IgD-negative memory B cell (primary cell): ENCODE measurements around the gene SMG7. TPM values are rescaled to one million over a fixed set of nuclear protein-coding genes. Genes with fewer than 3 reads are reported as not detected.

Experiments
- H3K27ac Mint-ChIP-seq, 3 donors: one replicate each; pipeline ENCODE4 v1.8.0; 2020 to 2022; ENCODE audit warnings: mild to moderate bottlenecking in 3 of 3, mixed read lengths in 3 of 3, moderate library complexity in 1 of 3
- H3K27me3 Mint-ChIP-seq: one replicate; pipeline ENCODE4 v1.8.0; 2021; ENCODE audit warnings: mixed read lengths
- H3K36me3 Mint-ChIP-seq: one replicate; pipeline ENCODE4 v1.8.0; 2020; ENCODE audit warnings: mild to moderate bottlenecking, mixed read lengths
- H3K4me1 Mint-ChIP-seq, 3 donors: one replicate each; pipeline ENCODE4 v1.8.0; 2020 to 2022; ENCODE audit warnings: mixed read lengths in 3 of 3, mild to moderate bottlenecking in 1 of 3
- H3K4me3 Mint-ChIP-seq, 4 donors: one replicate each; pipeline ENCODE4 v1.8.0; 2020 to 2022; ENCODE audit warnings: mild to moderate bottlenecking in 4 of 4, mixed read lengths in 4 of 4, moderate library complexity in 3 of 4
- H3K9me3 Mint-ChIP-seq, 3 donors: one replicate each; pipeline ENCODE4 v1.8.0; 2020 to 2021; ENCODE audit warnings: mixed read lengths in 3 of 3, mild to moderate bottlenecking in 1 of 3
- polyA plus RNA-seq: library from polyadenylated mRNA; unstranded; fragments of 300-500 nt; fragmentation: Illumina TruSeq; gene quantifications from one replicate; pipeline ENCODE4 v1.2.3, GENCODE V29; 2021

The SMG7 gene
- polyA plus RNA-seq, 1 donor from 2014 or later = 34.4 TPM

DNA sequence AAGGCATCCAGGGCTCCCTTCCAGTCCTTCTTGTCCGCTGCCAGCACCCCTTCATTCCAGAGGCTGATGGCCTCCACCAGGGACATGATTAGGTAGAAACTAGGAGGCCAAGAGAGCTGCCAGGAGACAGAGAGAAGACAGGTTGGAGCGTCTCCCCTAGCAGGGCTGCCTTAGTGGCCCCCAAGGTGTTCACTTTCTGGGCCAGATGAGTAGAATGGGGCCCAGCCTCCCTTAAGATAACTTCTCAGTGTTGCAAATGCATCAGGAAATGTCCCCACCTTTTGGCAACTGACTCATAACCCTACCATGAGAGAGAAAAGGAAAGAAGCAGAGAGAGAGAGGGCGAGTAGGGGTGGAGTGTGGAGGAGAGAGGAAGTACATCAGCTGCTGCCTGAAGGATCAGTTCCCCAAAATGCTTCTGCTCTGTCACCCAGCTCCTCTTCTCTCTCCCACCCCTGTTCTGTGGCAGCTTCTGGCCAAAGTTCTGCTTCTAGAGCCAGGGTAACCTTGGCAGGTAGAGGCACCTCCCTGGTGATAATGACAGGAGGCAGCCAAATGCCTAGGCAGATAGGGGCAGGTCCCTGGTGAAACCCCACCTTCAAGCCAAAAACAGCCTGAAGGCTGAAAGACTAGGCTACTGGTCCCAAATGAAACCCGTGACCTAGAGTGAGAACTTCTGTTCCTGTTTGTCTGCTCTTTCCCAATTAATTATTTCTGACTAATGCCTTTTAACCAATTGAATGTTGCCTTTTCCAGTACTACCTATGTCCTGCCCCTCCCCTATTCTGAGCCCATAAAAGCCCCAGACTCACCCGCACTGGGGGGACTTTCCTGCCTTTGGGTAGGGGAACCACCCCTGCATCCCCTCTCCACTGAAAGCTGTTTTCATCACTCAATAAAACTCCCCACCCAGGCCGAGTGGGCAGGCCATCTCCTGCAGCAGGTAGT, 118.2 kb downstream of the SMG7 start, which contains the start of gene NCF2:
Gene NCF2 (minus strand): TSS at position 216 of the 948 bp plus-strand sequence. CDS start 130 bp downstream, at position 86.
- H3K4me1 Mint-ChIP-seq = peaks cover 31 to 54% (median 31%) of the 10 kb centered on the region in 3 donors
- peaks cover 3% of the 10 kb centered on the region for H3K27me3 Mint-ChIP-seq
- peak within 1 kb of the TSS; percentile 70 to 91 (median 76) for H3K4me3 Mint-ChIP-seq
- H3K27ac Mint-ChIP-seq = peak within 1 kb of the TSS; percentile 87 to 98 (median 97)
- H3K36me3 Mint-ChIP-seq = peaks cover 3% of the 10 kb centered on the region
- H3K9me3 Mint-ChIP-seq = no peaks in the 10 kb centered on the region

- H3K9me3 Mint-ChIP-seq = no peaks in the 10 kb centered on the region
- peak overlapping the region; percentile 8 to 78 (median 61) for H3K4me3 Mint-ChIP-seq
- peaks cover 30 to 54% (median 31%) of the 10 kb centered on the region in 3 donors for H3K4me1 Mint-ChIP-seq
- H3K27ac Mint-ChIP-seq = peak overlapping the region; percentile 15 to 95 (median 56)
- H3K36me3 Mint-ChIP-seq = peaks cover 3% of the 10 kb centered on the region
- peaks cover 3% of the 10 kb centered on the region for H3K27me3 Mint-ChIP-seq
Observed at GRCh38 chr1:183592733-183593132, 120.4 kb downstream of the SMG7 start.

DNA sequence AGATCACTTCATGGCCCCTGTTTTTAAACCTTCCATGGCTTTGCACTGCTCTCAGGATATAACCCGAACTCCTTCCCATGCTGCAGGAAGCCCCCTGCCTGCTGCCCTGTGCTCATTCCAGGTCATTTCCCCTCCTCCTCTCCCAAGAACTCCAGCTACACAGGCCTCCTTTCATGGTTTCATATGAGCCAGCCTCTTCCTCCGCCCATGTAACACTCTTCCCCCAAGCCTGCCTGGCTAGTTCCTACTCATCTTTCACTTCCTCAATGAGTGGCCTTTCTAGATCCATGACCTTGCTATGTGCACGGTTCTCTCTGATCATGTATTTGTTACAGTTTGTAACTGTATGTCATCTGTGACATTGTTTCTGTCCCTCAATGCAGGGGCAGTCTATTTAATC, 121.1 kb downstream of the SMG7 start:
- Mint-ChIP-seq H3K27me3 (peaks cover 3% of the 10 kb centered on the region), H3K9me3 (no peaks in the 10 kb centered on the region), H3K36me3 (peaks cover 3% of the 10 kb centered on the region), H3K27ac (peak overlapping the region; percentile 15 to 95 (median 56)), H3K4me3 (peak overlapping the region; percentile 8 to 78 (median 61)), H3K4me1 (peaks cover 30 to 54% (median 34%) of the 10 kb centered on the region in 3 donors)

- no peaks in the 10 kb centered on the region for H3K9me3 Mint-ChIP-seq
- H3K27ac Mint-ChIP-seq = peak overlapping the region in 1 of 3 donors; percentile 28
- peaks cover 3% of the 10 kb centered on the region for H3K27me3 Mint-ChIP-seq
- no peaks in the 10 kb centered on the region for H3K36me3 Mint-ChIP-seq
- H3K4me1 Mint-ChIP-seq = peaks cover 24 to 38% (median 29%) of the 10 kb centered on the region in 3 donors
- H3K4me3 Mint-ChIP-seq = no peak overlapping the region
Observed at GRCh38 chr1:183595537-183595936, 123.2 kb downstream of the SMG7 start.

- no peak overlapping the region for H3K4me3 Mint-ChIP-seq
- peaks cover 17 to 30% (median 24%) of the 10 kb centered on the region in 3 donors for H3K4me1 Mint-ChIP-seq
Observed at GRCh38 chr1:183596500-183596899, 124.2 kb downstream of the SMG7 start.

GRCh38 chr1:183597656-183598347, 125.5 kb downstream of the SMG7 start:
- H3K4me1 Mint-ChIP-seq = peaks cover 14 to 20% (median 17%) of the 10 kb centered on the region in 3 donors
- no peaks in the 10 kb centered on the region for H3K27me3 Mint-ChIP-seq
- no peak overlapping the region for H3K4me3 Mint-ChIP-seq
- no peaks in the 10 kb centered on the region for H3K36me3 Mint-ChIP-seq
- no peaks in the 10 kb centered on the region for H3K9me3 Mint-ChIP-seq
- H3K27ac Mint-ChIP-seq = no peak overlapping the region

More at GRCh38 chr1:183596500-183596899, 124.2 kb downstream of the SMG7 start:
- no peaks in the 10 kb centered on the region for H3K9me3 Mint-ChIP-seq
- H3K36me3 Mint-ChIP-seq = no peaks in the 10 kb centered on the region
- H3K27ac Mint-ChIP-seq = no peak overlapping the region
- H3K27me3 Mint-ChIP-seq = no peaks in the 10 kb centered on the region

GRCh38 chr1:183598386-183598785, 126.1 kb downstream of the SMG7 start:
- Mint-ChIP-seq H3K4me3 (no peak overlapping the region), H3K4me1 (peaks cover 9 to 14% (median 12%) of the 10 kb centered on the region in 3 donors), H3K36me3 (no peaks in the 10 kb centered on the region), H3K9me3 (no peaks in the 10 kb centered on the region), H3K27ac (peak overlapping the region in 1 of 3 donors; percentile 9), H3K27me3 (no peaks in the 10 kb centered on the region)

GRCh38 chr1:183600136-183600535, 127.8 kb downstream of the SMG7 start:
- Mint-ChIP-seq H3K9me3 (no peaks in the 10 kb centered on the region), H3K27ac (no peak overlapping the region), H3K4me1 (peaks cover 20 to 23% (median 21%) of the 10 kb centered on the region in 3 donors), H3K36me3 (no peaks in the 10 kb centered on the region), H3K4me3 (no peak overlapping the region), H3K27me3 (no peaks in the 10 kb centered on the region)

- H3K36me3 Mint-ChIP-seq = no peaks in the 10 kb centered on the region
- H3K4me3 Mint-ChIP-seq = no peak overlapping the region
Observed at GRCh38 chr1:183600634-183601033, 128.3 kb downstream of the SMG7 start.

DNA sequence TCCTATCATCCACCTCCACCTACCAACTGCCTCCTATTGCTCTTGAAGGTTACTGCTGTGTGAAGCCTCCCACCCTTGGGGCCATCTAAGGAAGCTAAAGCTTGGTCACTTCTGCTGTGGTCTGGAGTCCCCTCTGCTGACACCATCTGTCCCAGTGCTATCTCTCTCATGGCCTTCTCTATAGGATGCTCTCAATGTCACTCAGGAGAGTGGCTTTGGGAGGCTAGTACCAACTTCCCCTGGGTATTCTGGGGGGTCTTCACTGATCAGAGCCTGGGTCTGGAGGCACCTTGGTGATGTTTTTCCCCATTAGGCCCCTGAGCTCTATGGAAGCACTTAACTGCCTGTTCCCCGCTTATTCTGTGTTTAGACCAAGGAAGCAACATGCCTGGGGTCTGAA, 130.2 kb downstream of the SMG7 start:
- Mint-ChIP-seq H3K27me3 (no peaks in the 10 kb centered on the region), H3K36me3 (no peaks in the 10 kb centered on the region), H3K4me1 (peaks cover 26 to 32% (median 29%) of the 10 kb centered on the region in 3 donors), H3K4me3 (no peak overlapping the region), H3K27ac (no peak overlapping the region), H3K9me3 (no peaks in the 10 kb centered on the region)

More at GRCh38 chr1:183600634-183601033, 128.3 kb downstream of the SMG7 start:
- peaks cover 23 to 26% (median 25%) of the 10 kb centered on the region in 3 donors for H3K4me1 Mint-ChIP-seq
- H3K9me3 Mint-ChIP-seq = no peaks in the 10 kb centered on the region
- H3K27me3 Mint-ChIP-seq = no peaks in the 10 kb centered on the region
- no peak overlapping the region for H3K27ac Mint-ChIP-seq

Other genes with a start within 250 kb of the SMG7 start
- not detected for gene NMNAT2, start 54.1 kb upstream of the SMG7 start, polyA plus RNA-seq
- gene NCF2, start 118.0 kb downstream of the SMG7 start, polyA plus RNA-seq = 18.1 TPM
- 366 TPM for gene ARPC5, start 163.3 kb downstream of the SMG7 start, polyA plus RNA-seq
- not detected for gene APOBEC4, start 180.8 kb downstream of the SMG7 start, polyA plus RNA-seq